SIG-M5 treated with dmso at 0.1 percent for 504 hours (cell line): ENCODE measurements around the gene STK11IP.

Experiments used
- DNase-seq: peaks from one replicate; lab custom pipeline; 2025; ENCODE audit not compliant: unreplicated experiment; lab: John Stamatoyannopoulos, UW

The STK11IP gene

DNA sequence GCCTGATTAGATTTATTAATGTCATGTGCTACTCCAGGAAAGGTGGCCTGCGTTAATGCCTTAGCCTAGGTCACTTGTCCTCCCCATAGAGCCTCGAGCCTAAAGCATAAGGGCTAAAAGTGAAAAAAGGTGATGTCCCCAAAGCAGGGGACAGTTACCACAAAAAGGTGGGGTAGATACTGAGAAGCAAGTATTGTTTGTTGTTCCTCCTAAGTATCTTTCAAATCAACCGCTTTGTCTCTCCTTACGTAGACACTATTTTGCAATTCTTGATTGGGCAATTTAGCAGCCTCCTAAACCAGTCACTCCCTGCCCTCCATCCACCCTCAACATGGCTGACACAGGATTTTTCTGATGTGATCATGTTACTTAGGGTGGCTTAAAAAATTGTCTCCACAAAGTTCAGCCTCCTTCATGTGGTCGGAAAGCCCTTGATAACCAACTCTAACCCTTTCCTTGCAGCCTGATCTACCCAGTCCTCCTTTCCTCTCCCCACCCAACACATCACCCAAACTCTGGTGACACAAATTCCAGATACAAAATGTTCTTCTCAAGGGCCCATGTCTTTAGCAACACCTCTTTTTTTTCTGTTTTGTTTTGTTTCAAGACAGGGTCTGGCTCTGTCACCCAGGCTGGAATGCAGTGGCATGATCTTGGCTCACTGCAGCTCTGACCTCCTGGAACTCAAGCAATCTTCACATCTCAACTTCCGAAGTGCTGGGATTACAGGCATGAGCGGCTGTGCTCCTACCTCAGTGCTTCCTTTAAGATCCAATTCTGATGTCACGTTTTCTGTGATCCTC, 18.6 kb upstream of the STK11IP start:
- peak; percentile 81 for DNase-seq

DNA sequence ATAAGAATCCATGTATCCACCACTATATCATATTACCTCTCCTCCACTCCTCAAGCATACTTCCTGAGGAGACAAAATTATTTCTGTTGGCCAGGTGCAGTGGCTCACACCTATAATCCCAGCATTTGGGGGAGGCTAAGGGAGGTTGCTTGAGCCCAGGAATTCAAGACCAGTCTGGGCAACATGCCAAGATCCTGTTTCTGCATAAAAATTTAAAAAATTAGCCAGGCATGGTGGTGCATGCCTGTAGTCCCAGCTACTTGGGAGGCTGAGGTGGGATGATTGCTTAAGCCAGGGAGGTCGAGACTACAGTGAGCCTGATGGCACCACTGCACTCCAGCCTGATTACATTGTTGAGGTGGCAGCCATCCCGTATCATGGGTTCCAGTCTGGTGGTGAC, 16.3 kb upstream of the STK11IP start:
- no peak for DNase-seq

DNA sequence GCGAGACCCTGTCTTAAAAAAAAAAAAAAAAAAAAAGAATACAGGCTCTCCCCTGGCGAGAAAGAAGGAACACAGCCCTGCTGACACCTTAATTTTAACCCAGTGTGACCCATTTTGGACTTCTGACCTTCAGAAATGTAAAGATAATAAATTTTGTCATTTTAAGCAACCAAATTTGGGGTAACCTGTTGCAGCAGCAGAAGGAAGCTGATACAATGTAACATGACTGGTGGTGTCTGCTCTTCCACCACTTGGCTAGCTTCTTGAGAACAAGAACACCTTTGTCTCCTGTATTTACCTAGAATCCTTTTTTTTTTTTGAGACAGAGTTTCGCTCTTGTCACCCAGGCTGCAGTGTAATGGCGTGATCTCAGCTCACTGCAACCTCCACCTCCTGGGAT, 6.6 kb upstream of the STK11IP start:
- no peak for DNase-seq

DNA sequence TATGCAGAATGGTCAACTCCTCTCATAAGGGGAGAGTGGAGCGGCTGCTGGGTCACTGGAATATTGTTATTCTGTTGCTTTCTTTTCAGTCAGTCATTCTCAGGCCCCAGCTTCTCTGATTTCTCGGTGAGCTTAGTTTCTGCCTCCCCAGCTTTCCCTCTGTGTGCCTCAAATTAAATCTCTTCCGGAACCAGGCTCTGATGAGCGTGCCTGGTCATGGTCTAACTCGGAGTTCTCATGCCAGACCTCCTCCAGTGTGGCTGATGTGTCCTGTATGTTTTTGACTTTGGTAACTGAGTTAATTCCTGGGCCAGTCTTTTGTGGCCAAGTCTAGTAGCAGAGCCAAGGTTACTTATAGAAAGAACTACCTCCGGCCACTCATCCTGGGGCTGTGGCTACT, 4.9 kb upstream of the STK11IP start:
- DNase-seq = no peak

DNA sequence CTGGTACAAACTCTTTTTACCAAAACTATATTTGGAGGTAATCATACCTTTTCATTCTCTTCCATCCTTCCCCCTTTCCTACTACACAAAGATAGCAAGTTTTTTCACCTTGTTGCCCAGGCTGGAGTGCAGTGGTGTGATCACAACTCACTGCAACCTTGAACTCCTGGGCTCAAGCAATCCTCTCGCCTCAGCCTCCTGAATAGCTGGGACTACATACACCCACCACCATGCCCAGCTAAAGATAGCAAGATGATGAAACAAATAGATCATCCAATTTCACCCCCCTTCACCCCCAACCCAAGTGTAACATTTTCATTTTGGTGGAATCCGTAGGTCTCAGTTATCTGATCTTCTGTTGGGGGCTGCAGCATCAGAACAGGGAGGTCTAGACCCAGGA, 4.5 kb upstream of the STK11IP start:
- no peak for DNase-seq

DNA sequence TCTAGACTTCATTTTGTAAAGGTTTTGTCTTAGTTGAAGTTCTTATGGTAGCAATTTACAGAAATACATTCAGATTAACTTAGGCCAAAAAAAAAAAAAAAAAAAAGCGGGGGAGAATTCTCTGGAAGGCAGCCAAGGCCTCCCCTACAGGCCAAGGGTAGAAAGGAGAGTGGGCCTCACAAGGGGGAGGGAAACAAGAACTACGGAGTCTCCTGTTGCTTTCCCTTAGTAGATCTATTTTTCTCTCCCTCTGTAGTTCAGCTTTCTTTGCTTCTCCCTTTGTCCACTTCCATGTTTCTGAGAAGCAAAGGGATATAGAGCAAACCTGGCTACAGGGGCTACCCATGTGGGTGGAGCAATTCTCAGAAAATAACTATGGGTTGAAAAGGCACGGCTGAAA, 2.4 kb upstream of the STK11IP start:
- DNase-seq = peak; percentile 47

DNA sequence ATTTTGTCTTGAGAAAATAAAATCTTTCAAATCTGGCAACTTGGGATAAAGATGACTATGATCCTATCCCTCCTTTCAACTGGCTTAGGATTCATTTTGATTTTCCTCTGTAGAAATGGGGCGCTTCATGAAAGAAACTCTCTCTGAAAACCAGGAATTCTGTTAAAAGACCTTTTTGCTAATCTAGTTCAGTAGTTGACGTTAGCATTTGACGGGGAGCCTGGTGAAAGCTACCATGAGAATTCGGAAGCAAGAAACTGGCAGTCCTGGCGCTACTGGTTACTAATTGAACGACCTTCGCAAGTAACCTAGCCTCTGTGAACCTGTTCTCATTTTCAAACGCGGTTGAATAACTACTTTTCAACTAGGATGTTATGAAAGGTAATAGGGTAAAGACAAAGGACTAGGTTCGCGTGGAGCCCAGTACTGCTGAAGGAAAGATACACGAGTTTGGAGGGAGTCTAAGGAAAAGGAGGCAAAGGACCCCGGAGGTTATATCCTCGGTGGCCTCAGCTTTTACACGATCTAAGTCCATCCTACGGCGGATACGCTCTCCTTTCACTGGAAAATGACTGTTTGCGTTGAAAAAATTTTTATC, 604 bp upstream of the STK11IP start:
- DNase-seq = peak; percentile 36

DNA sequence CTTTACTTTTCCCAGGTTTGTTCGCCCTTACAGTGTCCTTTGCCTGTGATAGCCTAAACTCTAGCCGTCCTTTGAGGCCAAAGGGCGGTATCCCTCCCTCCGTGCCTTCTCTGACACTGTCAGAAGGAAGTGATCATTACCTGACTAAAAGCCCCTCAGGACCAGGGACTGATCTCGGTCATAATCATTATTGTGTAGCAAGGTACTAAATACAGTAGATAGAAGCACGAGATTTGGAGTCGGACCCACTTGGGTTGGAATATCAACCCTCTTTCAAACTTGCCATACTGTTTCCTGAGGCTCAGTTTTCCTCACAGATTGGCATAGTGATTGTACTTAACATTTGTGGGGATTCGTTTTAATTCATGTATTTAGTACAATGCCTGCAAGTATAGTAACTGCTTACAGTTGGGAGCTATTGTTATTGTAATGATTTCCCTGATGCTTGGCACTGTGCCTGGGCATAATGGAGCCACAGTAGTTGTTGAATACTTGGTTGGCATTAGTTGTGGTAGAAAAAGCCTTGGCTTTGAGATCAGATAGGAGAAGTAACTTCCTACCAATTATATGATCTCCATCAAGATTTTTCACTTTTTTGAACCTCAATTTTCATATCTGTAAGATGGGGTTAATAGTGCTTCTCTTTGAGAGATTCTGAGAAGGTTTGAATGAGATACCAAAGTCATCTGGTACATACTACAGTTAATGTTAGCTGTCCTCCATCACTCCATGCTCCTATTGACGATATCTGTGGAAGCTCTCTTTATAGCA, 836 bp downstream of the STK11IP start:
- no peak for DNase-seq

DNA sequence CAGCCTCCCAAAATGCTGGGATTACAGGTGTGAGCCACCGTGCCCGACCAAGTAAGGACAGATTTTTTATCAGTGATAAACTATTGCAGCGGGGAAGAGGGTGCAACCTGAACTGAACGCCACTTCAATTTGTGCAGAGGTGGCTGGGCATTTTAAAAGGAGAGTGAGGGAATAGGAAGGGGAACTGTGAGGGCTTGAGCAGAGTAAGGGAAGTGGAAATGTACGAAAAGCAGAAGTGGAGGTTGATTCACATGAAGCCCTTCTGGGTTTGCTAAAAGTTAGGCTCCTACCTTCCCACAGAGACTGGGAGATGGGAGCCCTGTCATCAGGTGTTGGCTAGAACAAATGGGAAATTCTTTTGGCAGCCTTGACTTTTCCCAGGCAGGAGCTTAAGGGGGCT, 6.1 kb downstream of the STK11IP start:
- DNase-seq = peak; percentile 90

DNA sequence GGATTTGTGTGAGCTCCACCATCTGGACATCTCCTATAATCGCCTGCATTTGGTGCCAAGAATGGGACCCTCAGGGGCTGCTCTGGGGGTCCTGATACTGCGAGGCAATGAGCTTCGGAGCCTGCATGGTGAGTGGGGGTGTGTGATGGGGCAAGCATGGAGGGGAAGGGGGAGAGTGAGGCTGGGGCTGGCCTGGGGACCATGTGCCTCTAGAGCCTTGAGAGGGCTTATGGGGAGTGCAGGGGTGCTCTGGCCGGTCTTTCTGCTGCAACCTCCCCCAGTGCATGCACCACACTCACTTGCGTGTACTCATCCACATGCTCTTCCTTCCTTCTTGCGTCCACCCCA, 7.9 kb downstream of the STK11IP start:
- no peak for DNase-seq

DNA sequence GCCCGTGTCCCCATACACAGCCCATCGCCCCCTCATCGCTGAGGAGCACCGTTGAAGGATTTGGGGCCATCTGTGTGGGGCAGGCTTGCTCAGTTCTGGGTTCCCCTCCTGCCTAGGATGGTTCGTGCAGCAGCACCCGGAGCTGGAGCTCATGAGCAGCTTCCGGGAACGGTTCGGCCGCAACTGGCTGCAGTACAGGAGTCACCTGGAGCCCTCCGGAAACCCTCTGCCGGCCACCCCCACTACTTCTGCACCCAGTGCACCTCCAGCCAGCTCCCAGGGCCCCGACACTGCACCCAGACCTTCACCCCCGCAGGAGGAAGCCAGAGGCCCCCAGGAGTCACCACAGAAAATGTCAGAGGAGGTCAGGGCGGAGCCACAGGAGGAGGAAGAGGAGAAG, 10.3 kb downstream of the STK11IP start:
- DNase-seq = no peak

DNA sequence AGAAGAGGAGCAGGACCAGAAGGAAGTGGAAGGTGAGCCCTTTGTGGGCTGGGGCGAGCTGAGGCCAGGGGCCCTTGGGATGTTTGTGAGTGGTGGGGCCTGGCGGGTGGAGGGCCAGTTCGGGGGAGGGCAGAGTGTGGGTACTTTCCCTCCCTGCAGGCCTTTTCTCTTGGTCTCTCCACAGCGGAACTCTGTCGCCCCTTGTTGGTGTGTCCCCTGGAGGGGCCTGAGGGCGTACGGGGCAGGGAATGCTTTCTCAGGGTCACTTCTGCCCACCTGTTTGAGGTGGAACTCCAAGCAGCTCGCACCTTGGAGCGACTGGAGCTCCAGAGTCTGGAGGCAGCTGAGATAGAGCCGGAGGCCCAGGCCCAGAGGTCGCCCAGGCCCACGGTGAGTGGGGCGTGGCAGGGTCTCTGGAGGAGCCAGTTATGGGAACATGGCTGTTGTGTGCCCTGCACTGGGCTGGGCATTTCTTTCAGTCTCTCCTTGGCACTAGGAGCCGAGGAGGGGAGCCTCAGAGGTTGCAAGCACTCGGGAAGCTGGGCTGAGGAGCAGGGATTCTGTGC, 10.8 kb downstream of the STK11IP start:
- no peak for DNase-seq

DNA sequence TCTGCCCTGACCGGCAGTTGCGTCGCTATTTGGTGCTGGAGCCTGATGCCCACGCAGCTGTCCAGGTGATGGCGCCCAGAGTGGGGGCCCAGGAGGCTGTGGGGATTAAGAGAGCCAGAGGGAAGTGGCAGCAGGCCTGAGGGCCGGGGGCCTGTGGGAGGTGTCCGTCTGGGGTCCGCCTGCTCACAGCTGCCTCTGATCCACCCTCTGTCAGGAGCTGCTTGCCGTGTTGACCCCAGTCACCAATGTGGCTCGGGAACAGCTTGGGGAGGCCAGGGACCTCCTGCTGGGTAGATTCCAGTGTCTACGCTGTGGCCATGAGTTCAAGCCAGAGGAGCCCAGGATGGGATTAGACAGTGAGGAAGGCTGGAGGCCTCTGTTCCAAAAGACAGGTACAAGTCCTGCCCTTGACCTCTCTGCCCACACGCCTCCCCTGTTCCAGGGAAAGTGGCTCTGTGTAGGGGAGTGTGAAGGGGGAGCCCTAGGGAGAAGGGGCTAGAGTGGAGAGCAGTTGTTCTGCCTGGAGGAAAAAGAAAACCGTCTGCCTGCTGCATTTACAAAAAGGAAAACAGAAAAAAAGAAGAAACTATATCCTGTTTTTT, 11.6 kb downstream of the STK11IP start:
- DNase-seq = no peak

DNA sequence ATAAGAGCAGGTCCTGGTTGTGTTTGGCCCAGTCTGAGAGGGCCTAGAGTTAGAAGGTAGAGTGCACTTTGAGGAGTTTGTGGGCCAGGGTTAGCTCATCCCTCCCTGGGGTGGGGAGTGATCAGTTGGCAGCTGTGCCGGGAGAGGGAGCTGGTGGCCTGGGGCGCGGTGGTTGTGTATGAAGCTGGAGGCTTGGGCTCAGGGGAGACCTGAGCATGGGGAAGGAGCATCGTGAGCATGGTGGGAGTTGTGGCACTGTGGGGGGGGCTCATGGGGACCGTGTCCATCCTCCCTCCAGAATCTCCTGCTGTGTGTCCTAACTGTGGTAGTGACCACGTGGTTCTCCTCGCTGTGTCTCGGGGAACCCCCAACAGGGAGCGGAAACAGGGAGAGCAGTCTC, 13.6 kb downstream of the STK11IP start:
- DNase-seq = no peak

DNA sequence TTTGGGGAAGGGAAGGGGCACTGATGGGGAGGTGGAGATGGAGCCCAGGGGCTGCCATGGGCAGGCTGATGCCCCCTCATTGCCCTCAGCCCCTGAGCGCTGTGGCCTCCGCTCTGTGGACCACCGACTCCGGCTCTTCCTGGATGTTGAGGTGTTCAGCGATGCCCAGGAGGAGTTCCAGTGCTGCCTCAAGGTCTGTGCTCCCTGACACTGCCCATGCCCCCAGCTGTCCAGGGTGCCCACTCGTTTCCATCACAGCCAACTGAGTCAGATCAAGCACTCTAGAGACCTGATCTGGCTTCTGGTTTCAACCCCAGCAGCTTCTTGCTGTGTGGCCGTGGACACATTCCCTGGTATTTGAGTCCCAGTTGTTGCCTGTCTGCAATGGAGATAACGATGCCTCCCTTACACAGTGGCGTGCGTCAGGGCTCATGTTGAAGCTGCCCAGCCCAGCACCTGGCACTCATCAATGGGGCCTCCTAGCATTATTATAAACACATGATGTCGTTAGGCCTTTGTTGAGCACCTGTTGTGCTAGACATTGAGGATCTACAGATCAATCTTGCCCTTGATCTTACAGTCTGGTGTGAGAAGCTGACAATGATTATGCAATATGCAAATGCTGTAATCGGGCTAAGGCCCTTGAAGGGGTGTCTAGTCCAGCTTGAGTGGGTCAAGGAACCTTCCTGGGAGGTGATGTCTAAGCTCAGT, 14.4 kb downstream of the STK11IP start:
- DNase-seq = no peak

DNA sequence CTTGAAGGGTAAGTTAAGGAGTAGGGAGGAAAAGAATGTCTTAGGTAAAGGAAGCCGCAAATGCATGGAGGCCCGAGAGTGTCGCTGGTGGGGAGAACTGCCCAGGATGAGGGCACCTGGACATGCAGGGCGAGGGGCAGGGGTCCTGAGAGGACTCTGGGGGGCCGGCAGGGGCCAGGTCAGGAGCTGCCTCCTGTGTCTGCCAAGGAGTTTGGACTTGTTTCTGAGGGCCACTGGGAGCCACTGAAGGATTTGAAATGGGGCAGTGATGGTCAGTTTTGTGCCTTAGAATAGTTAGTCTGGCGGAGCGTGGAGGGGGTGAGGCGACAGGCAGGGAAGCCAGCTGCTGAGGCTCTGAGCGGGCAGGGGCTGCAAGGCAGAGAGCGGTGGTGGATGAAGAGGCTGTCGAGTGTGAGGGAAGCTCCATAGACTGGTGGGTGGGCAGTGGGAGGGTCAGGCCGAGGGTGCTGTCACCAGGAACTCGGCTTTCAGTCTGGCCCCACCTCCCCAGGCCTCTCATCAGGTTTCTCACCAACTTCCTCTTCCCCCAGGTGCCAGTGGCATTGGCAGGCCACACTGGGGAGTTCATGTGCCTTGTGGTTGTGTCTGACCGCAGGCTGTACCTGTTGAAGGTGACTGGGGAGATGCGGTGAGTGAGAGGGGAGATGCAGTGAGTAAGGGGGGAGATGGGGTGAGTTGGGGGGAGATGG, 15.1 kb downstream of the STK11IP start:
- DNase-seq = no peak

DNA sequence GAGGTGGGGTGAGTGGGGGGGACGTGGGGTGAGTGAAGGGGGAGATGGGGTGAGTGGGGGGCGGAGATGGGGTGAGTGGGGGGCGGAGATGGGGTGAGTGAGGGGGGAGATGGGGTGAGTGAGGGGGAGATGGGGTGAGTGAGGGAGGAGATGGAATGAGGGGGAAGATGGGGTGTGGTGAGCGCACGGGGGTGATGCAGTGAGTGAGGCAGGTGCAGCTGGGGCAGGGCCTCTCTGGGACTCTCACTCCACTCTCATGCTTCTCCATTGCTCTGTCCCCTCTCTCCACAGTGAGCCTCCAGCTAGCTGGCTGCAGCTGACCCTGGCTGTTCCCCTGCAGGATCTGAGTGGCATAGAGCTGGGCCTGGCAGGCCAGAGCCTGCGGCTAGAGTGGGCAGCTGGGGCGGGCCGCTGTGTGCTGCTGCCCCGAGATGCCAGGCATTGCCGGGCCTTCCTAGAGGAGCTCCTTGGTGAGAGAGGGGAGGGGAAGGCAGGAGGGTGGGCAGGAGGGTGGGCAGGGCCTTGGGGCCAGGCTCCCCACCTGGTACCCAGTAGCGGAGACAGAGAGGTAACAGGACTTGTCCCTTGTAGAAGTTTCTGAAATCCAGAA, 15.9 kb downstream of the STK11IP start:
- no peak for DNase-seq

DNA sequence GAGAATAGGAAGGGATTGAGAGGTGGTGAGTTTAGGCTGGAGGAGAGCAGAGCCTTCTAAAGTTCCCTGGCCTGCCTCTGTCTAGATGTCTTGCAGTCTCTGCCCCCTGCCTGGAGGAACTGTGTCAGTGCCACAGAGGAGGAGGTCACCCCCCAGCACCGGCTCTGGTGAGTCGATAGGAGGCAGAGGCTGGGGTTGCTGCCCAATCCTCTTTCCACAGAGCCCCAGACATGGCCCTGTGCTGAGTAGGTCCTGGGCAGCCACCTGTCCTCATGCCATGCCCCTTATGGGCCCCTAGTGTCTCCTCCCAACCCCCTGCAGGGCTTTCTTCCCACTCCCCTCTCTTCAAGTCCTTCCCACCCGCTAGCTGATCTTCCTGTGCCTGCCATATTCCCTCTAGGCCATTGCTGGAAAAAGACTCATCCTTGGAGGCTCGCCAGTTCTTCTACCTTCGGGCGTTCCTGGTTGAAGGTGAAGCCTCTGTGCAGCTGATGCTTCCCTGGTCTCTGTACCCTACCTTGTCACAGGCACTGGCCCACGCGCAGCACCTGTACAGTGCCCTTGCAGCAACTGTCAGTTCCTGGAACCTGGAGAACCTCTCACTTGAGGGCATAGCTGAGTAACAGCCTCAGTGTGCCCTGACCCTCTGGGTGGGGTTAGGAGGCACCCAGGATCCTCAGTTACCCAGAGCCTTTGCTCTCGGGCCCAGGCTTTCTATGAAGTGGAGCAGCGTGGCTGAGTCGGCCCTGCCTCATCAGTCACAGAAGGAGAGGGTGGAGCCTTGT, 16.6 kb downstream of the STK11IP start:
- DNase-seq = no peak

DNA sequence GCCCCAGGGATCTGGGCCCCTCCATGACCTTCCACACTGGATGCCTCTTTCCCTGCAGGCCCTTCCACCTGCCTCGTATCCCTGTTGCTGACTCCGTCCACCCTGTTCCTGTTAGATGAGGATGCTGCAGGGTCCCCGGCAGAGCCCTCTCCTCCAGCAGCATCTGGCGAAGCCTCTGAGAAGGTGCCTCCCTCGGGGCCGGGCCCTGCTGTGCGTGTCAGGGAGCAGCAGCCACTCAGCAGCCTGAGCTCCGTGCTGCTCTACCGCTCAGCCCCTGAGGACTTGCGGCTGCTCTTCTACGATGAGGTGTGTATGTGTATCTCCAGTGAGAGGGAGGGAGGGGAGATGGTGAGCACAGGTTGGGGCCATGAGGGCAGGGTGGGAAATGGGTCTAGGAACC, 17.4 kb downstream of the STK11IP start:
- DNase-seq = no peak
